ENCODE measurements around the gene CCNQ. TPM values are rescaled to one million over a fixed set of nuclear protein-coding genes. Genes with fewer than 3 reads are reported as not detected.

The CCNQ gene
- total and polyA plus RNA-seq, 2 donors (not counting 1 experiment from before 2014, with no cell fraction given): 31.8 to 66.0 TPM

DNA sequence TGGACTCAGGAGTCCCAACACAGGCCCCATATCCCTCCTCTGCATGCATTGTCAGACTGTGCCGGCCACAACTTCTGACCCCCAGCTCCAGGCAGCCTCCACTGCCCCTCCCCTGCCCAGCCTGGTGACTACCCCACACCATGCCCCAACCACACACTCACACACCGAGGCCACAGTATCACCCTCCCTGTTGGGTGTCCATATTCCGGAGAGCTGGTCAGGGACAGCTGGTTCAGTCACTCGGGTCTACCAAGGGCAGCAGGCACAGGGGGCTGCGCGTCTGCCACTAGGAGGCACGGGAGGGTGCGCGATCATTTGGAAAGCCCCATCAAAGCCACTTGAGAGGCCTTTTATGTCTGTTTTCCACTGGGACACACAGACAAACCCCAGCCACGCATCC is 26.3 kb downstream of the CCNQ start:
- Mint-ChIP-seq H3K27ac (no peak overlapping the region), H3K4me1 (peaks cover 4% of the 10 kb centered on the region), H3K4me3 (no peak overlapping the region), H3K9me3 (ENCODE audit: insufficient read depth) (no peaks in the 10 kb centered on the region), H3K27me3 (no peaks in the 10 kb centered on the region)
- ChIA-PET POLR2A (no interaction called here), CTCF (no interaction called here)
- ATAC-seq (ENCODE audit: low read depth): no peak
- intact Hi-C loops (cut with micrococcal nuclease): no loop called here
- no peak overlapping the region for H3K27ac ChIP-seq (ENCODE audit: low read length in 2 of 2)
- no peaks in the 10 kb centered on the region for H4K20me1 ChIP-seq (ENCODE audit: control insufficient read depth, insufficient read depth, low read length, poor library complexity, severe bottlenecking)
- H3K4me2 ChIP-seq (replicated peaks; ENCODE audit: low read depth, low read length, poor library complexity, severe bottlenecking): no peak overlapping the region
- H3K36me3 ChIP-seq (replicated peaks in 1 of 2; ENCODE audit: control extremely low read depth in 1 of 2, control insufficient read depth in 1 of 2, extremely low read depth in 1 of 2, insufficient read depth in 2 of 2, low read length in 1 of 2): no peaks in the 10 kb centered on the region
- no peaks in the 10 kb centered on the region for H3K9me3 ChIP-seq (ENCODE audit: control extremely low read depth in 1 of 3, control insufficient read depth in 2 of 3, insufficient read depth in 1 of 3, low read length in 2 of 3)
- WGBS (ENCODE audit: insufficient coverage): 95% methylated on average over 10 of the region's 10 CpGs
- no peak overlapping the region for H2AFZ ChIP-seq (ENCODE audit: insufficient read depth, low read depth, low read length, poor library complexity, severe bottlenecking)
- H3K4me3 ChIP-seq (ENCODE audit: control extremely low read depth in 1 of 5, extremely low read depth in 1 of 5, insufficient read depth in 1 of 5, low read depth in 2 of 5, low read length in 4 of 5): no peak overlapping the region
- no peaks in the 10 kb centered on the region for H3K27me3 ChIP-seq (replicated peaks in 1 of 4; ENCODE audit: control extremely low read depth in 1 of 4, control insufficient read depth in 3 of 4, insufficient read depth in 4 of 4, low read length in 3 of 4)
- no peaks in the 10 kb centered on the region for H3K4me1 ChIP-seq (ENCODE audit: control insufficient read depth in 2 of 2, insufficient read depth in 2 of 2, low read length in 2 of 2)
- TF ChIP-seq, protein P1, sequence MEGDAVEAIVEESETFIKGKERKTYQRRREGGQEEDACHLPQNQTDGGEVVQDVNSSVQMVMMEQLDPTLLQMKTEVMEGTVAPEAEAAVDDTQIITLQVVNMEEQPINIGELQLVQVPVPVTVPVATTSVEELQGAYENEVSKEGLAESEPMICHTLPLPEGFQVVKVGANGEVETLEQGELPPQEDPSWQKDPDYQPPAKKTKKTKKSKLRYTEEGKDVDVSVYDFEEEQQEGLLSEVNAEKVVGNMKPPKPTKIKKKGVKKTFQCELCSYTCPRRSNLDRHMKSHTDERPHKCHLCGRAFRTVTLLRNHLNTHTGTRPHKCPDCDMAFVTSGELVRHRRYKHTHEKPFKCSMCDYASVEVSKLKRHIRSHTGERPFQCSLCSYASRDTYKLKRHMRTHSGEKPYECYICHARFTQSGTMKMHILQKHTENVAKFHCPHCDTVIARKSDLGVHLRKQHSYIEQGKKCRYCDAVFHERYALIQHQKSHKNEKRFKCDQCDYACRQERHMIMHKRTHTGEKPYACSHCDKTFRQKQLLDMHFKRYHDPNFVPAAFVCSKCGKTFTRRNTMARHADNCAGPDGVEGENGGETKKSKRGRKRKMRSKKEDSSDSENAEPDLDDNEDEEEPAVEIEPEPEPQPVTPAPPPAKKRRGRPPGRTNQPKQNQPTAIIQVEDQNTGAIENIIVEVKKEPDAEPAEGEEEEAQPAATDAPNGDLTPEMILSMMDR (IDR thresholded peaks at IDR 0.05): no peak
- no peak for TF ChIP-seq EZH2 (IDR thresholded peaks at IDR 0.05; ENCODE audit: borderline replicate concordance, insufficient read depth, low read depth, low read length, poor library complexity, severe bottlenecking)
- H3K79me2 ChIP-seq (ENCODE audit: control insufficient read depth, insufficient read depth, low read length): no peaks in the 10 kb centered on the region
- no peak for DNase-seq
- no peak overlapping the region for H3K9ac ChIP-seq (ENCODE audit: low read length)

DNA sequence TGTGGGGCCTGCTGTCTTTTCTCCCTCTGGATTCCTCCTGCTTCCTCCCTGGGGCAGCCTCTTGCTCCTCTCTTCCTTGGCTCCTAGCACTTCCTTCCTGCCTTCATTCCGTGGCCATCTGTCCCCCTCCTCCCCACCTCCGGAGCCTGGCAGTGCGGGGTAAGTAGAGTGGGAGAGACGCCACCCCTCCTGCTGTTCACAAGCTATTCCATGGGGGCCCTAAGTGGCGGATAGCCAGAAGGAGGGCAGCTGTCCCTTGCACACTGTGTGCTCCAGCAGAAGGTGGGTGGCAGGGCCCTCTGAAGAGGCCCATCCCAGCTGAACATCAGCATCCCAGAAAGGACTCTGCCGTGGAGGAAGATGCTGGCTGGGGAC is 27.4 kb downstream of the CCNQ start:
- WGBS (ENCODE audit: insufficient coverage): 67% methylated on average over 1 of the region's 6 CpGs
- Mint-ChIP-seq H3K9me3 (ENCODE audit: insufficient read depth) (no peaks in the 10 kb centered on the region), H3K4me1 (peaks cover 4% of the 10 kb centered on the region), H3K27ac (no peak overlapping the region), H3K4me3 (no peak overlapping the region), H3K27me3 (no peaks in the 10 kb centered on the region)
- H3K9me3 ChIP-seq (ENCODE audit: control extremely low read depth in 1 of 3, control insufficient read depth in 2 of 3, insufficient read depth in 1 of 3, low read length in 2 of 3): no peaks in the 10 kb centered on the region
- no peaks in the 10 kb centered on the region for H3K79me2 ChIP-seq (ENCODE audit: control insufficient read depth, insufficient read depth, low read length)
- no peak overlapping the region for H3K9ac ChIP-seq (ENCODE audit: low read length)
- no peak overlapping the region for H3K27ac ChIP-seq (ENCODE audit: low read length in 2 of 2)
- H3K4me3 ChIP-seq (ENCODE audit: control extremely low read depth in 1 of 5, extremely low read depth in 1 of 5, insufficient read depth in 1 of 5, low read depth in 2 of 5, low read length in 4 of 5): no peak overlapping the region
- no peak overlapping the region for H3K4me2 ChIP-seq (replicated peaks; ENCODE audit: low read depth, low read length, poor library complexity, severe bottlenecking)
- H3K27me3 ChIP-seq (replicated peaks in 1 of 4; ENCODE audit: control extremely low read depth in 1 of 4, control insufficient read depth in 3 of 4, insufficient read depth in 4 of 4, low read length in 3 of 4): no peaks in the 10 kb centered on the region
- no peak overlapping the region for H2AFZ ChIP-seq (ENCODE audit: insufficient read depth, low read depth, low read length, poor library complexity, severe bottlenecking)
- TF ChIP-seq, protein P1 (IDR thresholded peaks at IDR 0.05): no peak
- H3K36me3 ChIP-seq (replicated peaks in 1 of 2; ENCODE audit: control extremely low read depth in 1 of 2, control insufficient read depth in 1 of 2, extremely low read depth in 1 of 2, insufficient read depth in 2 of 2, low read length in 1 of 2): no peaks in the 10 kb centered on the region
- intact Hi-C loops (cut with micrococcal nuclease): no loop called here
- no peaks in the 10 kb centered on the region for H4K20me1 ChIP-seq (ENCODE audit: control insufficient read depth, insufficient read depth, low read length, poor library complexity, severe bottlenecking)
- POLR2A ChIA-PET: no interaction called here
- CTCF ChIA-PET: interaction anchor here (0.8 to 1.0 kb wide), 3 partner anchors 17 to 76 kb away, joined by 3 to 4 read pairs (median 3); no protein-coding TSS in a partner anchor
- ATAC-seq (ENCODE audit: low read depth): no peak
- H3K4me1 ChIP-seq (ENCODE audit: control insufficient read depth in 2 of 2, insufficient read depth in 2 of 2, low read length in 2 of 2): no peaks in the 10 kb centered on the region
- no peak for DNase-seq
